Measurements from ENCODE around the gene PPT1.
"Not testable (repeated sequence)": the region's sequence is repeated elsewhere in the genome, so short reads cannot be mapped to it uniquely, and the experiment has no call there.

The PPT1 gene

DNA sequence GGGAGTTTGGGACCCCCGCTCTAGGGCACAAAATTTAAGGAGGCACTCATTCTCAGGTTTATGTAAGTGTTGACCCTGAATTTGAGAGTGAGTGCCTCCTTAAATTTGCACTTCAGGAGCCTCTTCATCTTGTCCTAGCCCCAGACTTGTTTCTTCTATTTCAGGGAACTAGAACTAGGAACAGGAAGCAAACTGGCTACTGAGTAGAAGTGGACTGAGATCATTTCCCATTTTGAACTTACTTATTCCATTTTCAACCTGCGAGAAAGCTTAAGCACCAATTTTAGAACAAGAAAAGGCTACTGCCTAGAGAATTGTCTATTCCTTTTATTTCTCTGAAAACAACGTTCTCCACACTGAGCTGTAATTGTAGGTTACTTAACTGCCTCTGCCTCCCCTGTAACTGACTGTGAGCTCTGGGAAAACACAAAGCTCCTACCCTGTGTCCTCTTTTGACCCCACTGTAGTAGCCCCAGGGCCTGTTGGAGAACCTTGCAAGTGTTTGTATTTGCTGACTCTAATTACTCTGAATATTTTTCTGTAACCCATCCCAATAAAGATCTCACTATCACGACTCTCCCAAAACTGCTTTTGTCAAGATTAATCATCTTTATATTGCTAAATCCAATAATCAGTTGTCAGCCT is 2.5 kb downstream of the PPT1 start:
- peak; percentile 48 for DNase-seq
- in situ Hi-C loops (cut with MboI; ENCODE audit: low pct_unique_long_range_greater_than_20kb, low sequenced_read_pairs) = no loop called here

GRCh38 chr1:40092706-40093639 is 4.1 kb downstream of the PPT1 start:
- in situ Hi-C loops (cut with MboI; ENCODE audit: low pct_unique_long_range_greater_than_20kb, low sequenced_read_pairs) = no loop called here
- no peak for DNase-seq

- in situ Hi-C loops (cut with MboI; ENCODE audit: low pct_unique_long_range_greater_than_20kb, low sequenced_read_pairs) = no loop called here
These were observed 4.8 kb downstream of the PPT1 start for GRCh38 chr1:40092241-40092640.

DNA sequence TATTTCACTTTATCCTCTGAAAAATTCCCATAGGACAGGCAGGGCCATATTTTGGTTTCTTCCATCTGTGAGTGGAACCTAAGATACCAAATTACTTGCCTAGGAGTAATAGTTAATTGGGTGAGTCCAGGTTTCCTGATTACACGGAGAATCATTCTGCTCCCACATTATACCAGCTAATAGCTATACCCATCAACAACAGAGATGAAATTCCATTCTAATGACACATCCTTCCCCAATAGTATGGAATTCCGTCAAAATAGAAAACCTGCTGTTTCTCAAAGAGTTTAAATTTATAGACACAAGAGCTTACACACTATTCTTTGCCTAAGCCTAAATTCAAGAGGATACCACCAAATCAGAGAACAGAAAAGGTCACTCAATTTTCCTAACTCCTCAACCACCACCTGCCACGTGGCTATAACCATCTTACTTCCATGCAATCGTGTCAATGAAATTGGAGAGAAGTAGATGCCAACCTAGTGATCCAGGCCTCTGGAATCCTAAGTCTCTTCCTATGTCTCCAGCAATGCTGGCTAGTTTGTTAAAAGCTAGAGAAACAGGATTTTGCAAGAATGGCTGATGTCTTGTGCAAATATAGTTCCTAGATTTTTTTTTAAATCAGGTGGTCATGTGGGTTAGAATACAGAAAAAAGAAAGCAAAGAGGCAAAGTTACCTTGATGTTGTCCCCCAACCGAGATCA is 6.2 kb downstream of the PPT1 start:
- no peak for DNase-seq

More at GRCh38 chr1:40092241-40092640, 4.8 kb downstream of the PPT1 start:
- no peak for DNase-seq

DNA sequence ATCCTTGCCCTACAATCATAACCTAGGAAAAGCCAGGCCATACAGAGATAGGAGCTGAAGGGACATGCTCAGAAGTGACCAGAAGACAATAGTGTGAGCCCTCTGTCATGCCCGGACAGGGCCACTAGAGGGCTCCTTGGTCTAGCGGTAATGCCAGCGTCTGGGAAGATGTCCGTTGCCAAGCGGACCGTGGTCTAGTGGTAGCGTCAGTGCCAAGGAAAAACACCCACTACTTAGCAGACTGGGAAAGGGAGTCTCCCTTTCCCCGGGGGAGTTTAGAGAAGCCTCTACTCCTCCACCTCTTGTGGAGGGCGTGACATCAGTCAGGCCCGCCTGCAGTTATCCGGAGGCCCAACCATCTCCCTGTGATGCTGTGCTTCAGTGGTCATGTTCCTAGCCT is 12.3 kb downstream of the PPT1 start:
- DNase-seq = peak; percentile 65
- in situ Hi-C loops (cut with MboI; ENCODE audit: low pct_unique_long_range_greater_than_20kb, low sequenced_read_pairs) = not testable (repeated sequence)

More for the DNA sequence above, 6.2 kb downstream of the PPT1 start:
- in situ Hi-C loops (cut with MboI; ENCODE audit: low pct_unique_long_range_greater_than_20kb, low sequenced_read_pairs) = no loop called here

DNA sequence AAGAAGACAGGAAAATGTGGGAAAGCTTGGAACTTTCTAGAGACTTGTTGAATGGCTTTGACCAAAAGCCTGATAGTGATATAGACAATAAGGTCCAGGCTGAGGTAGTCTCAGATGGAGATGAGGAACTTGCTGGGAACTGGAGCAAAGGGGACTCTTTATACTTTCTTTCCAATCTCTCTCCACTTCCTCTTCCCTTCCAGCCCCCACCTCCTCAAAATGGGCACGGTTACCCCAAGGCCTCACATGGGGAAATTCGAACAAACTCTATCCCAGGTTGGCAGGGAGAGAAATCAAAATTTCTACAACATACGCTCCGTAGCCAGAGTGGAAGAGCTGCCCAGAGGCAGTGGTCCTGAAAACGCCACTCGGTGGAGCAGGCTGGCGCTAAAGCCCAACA is 15.2 kb downstream of the PPT1 start:
- no peak for DNase-seq
- in situ Hi-C loops (cut with MboI; ENCODE audit: low pct_unique_long_range_greater_than_20kb, low sequenced_read_pairs) = no loop called here

DNA sequence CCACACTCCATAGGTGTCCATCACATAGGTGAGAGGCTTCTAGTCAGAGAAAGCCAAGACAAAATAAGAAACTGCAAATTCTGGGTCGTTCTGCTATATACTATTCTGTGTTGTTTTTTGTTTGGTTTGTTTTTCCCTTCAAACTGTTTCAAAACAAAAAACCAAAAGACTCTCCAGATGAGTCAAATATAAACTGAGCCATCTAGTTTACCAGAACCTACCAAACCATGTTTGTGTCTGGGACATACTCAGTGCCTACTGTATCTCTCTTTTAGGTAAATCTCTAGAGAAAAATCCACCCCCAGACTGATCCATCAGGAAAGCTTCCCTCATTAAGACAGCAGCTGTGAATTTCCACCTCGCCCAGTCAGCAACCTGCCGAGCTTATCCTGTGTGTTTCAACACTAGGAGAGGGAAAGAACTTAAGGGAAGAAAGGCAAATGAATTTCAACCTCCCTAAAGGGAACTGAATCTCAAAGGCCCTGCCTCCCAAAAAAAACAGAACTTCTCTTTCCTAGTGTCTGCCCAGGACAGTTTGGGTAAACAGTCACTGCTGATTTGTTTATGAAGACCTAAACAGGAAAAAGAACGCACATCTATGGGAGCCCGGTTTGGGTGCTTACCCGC is 17.2 kb downstream of the PPT1 start:
- no peak for DNase-seq
- in situ Hi-C loops (cut with MboI; ENCODE audit: low pct_unique_long_range_greater_than_20kb, low sequenced_read_pairs) = no loop called here

- in situ Hi-C loops (cut with MboI; ENCODE audit: low pct_unique_long_range_greater_than_20kb, low sequenced_read_pairs) = no loop called here
- DNase-seq = peak; percentile 87
These were observed 18.3 kb downstream of the PPT1 start for GRCh38 chr1:40078512-40079333.

DNA sequence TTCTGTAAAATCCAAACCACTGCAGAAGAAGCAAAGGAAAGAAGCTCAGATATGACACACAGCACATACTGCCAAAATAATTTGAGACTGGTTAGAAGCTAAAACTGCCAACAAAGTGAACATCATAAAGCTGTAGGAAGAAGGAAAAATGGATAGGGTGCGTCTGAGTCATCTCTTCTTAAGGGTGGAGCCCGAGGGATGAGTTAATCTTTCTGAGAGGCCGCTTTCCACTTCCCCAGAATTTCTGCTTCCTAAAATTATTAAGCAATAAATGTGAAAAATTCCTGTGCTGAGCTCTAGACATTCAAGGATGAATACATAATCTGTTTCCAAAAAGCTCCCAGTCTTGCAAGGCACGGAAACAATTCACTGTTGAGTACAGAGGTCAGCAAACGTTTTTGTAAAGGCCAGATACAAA is 20.1 kb downstream of the PPT1 start:
- in situ Hi-C loops (cut with MboI; ENCODE audit: low pct_unique_long_range_greater_than_20kb, low sequenced_read_pairs) = no loop called here
- no peak for DNase-seq

DNA sequence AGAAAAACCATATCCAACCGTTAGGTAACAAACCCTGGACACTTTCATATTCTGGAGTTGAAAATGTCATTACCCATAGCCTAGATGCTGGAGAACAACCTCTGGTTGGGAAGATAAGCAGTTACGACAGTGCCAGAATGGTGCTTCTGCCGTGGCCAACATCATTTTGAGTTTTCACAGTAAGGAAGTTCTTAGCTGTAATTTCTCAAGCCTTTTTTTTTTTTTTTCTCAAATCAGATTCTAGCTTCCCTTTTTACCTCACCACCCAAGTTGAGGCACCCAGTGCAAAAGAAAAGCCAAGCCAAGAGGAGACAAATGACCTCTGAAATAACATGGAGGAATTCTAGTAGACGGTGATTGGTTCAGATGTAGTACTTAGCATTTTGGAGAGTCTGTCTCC is 21.8 kb downstream of the PPT1 start:
- in situ Hi-C loops (cut with MboI; ENCODE audit: low pct_unique_long_range_greater_than_20kb, low sequenced_read_pairs) = no loop called here
- DNase-seq = peak; percentile 54

DNA sequence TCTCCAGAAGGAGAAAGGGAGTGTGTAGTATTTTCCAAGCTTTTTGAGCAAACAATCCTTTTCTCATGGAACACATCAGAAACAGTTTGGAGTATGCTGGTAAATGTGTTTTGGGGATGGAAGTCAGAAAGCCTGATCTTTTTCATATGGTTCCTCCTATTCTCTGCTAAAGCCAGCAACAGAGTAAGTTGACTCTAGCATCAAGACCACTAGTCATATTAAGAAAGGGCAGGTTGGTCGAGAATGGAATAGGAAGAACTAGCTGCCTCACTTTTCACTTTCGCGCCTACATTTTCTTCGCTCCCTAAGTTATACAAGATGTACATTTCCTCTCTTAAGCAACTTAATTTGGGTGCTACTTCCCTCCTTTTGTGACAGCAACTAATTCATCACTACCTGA is 24.0 kb downstream of the PPT1 start:
- DNase-seq = no peak
- in situ Hi-C loops (cut with MboI; ENCODE audit: low pct_unique_long_range_greater_than_20kb, low sequenced_read_pairs) = no loop called here

GRCh38 chr1:40072142-40072541 is 24.9 kb downstream of the PPT1 start:
- DNase-seq = no peak
- in situ Hi-C loops (cut with MboI; ENCODE audit: low pct_unique_long_range_greater_than_20kb, low sequenced_read_pairs) = no loop called here

DNA sequence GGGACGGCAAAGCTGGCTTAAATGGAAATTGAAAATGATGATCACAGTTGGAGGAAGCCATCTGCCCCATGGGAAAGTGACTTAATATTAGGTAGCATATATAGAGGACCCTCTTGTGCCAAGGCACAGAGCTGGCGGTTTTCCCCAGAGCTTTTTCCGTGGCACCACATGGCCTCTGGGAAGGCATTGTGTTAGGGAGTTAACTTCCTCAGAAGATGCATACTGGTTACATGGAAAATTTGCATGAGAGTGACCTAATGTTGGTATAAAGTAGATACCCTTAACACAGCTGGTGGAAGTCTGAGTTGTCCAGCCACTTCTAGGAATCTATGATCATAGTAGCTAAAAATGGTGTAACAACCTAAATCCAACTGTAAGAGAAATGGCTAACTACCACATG is 29.2 kb downstream of the PPT1 start:
- DNase-seq = no peak
- in situ Hi-C loops (cut with MboI; ENCODE audit: low pct_unique_long_range_greater_than_20kb, low sequenced_read_pairs) = no loop called here

GRCh38 chr1:40067023-40067422 is 30.0 kb downstream of the PPT1 start:
- no peak for DNase-seq
- in situ Hi-C loops (cut with MboI; ENCODE audit: low pct_unique_long_range_greater_than_20kb, low sequenced_read_pairs) = no loop called here

- in situ Hi-C loops (cut with MboI; ENCODE audit: low pct_unique_long_range_greater_than_20kb, low sequenced_read_pairs) = no loop called here
- peak; percentile 84 for DNase-seq
These were observed 32.1 kb downstream of the PPT1 start for GRCh38 chr1:40064797-40065499.

DNA sequence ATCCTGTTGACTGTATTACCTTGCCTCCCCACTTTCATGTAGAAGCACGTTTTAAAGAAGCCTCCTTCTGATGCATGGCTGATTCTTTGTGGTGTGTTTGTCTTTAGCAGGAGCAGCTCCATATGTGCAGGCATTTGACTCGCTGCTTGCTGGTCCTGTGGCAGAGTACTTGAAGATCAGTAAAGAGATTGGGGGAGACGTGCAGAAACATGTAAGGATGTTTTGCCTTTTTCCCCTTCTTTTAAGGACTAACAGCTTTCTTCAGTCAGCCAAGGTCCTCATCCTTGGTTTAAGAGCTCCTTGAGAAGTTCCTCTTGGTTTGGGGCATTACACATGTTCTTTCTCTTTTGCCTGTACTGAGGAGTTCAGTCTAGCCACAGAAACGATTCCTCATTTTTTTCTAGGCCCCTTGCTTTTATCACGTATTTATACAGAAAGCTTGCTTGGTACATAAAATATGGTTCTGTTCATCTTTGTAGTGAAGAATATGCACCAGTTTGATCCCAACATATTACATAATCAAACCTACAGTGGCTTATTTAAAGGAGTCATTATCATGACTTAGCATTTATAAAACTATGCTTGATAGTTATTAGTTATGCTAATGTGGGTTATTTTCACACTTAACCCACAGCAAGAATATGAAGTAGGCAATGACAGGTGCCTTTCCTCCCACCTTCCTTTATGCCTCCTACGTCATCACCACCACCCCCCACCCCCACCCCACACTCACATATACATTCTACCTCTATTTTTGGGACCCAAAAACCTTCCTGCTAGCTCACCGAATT is 36.9 kb downstream of the PPT1 start:
- no peak for DNase-seq
- in situ Hi-C loops (cut with MboI; ENCODE audit: low pct_unique_long_range_greater_than_20kb, low sequenced_read_pairs) = no loop called here

GRCh38 chr1:40059338-40059959 is 37.6 kb downstream of the PPT1 start:
- in situ Hi-C loops (cut with MboI; ENCODE audit: low pct_unique_long_range_greater_than_20kb, low sequenced_read_pairs) = no loop called here
- DNase-seq = peak; percentile 90
